ENCODE measurements around the gene LRMDA. TPM values are rescaled to one million over a fixed set of nuclear protein-coding genes. Genes with fewer than 3 reads are reported as not detected.

LRMDA gene
- total and polyA plus RNA-seq, 10 of the 15 experiments (the other 5 are each of a cell fraction or from before 2014, with no cell fraction given): 0.07 to 0.54 (median 0.29) TPM; not detected in 4

DNA sequence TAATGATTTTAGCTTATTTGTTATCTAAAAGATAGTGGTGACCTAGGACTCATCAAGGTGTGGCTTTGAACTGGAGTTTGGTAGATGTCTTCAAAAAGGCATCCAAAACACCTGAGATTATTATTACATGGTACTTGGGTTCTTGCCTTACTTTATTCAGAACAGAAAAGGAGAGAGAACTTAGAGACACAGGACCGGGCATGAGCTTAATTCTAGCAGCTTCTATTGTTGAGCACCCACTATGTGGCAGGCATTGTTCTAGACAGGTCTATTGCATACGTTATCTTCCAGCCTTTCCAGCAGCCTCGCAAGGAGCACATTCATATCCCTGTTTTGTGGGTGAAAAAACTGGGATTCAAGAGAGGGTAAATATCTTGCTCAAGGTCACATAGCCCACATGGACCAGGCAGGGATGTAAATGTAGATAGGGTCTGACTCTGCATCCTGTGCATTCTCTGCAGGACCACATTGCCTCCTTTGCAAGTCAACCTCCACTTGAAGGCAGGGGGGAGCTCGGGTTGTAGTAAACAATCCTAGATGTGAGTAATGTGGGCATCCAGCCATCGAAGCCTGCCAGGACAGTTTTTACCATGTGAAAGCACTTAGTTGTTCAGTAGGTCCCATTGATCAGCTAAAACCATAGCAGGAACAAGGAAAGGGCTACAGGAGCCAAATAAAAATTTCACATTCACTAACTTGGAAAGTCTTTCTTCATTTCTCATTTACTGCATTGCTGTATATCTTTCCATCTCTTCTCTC lies 551.4 kb downstream of the LRMDA start (continued):
- TF ChIP-seq, protein P1, sequence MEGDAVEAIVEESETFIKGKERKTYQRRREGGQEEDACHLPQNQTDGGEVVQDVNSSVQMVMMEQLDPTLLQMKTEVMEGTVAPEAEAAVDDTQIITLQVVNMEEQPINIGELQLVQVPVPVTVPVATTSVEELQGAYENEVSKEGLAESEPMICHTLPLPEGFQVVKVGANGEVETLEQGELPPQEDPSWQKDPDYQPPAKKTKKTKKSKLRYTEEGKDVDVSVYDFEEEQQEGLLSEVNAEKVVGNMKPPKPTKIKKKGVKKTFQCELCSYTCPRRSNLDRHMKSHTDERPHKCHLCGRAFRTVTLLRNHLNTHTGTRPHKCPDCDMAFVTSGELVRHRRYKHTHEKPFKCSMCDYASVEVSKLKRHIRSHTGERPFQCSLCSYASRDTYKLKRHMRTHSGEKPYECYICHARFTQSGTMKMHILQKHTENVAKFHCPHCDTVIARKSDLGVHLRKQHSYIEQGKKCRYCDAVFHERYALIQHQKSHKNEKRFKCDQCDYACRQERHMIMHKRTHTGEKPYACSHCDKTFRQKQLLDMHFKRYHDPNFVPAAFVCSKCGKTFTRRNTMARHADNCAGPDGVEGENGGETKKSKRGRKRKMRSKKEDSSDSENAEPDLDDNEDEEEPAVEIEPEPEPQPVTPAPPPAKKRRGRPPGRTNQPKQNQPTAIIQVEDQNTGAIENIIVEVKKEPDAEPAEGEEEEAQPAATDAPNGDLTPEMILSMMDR (IDR thresholded peaks at IDR 0.05 in 2 of 3, conservative IDR thresholded peaks at IDR 0.05 in 1 of 3; ENCODE audit: control insufficient read depth in 2 of 3, extremely low read depth in 1 of 3, insufficient read depth in 1 of 3, low read depth in 3 of 3, low read length in 3 of 3): no peak
- TF ChIP-seq E4F1 (IDR thresholded peaks at IDR 0.05; ENCODE audit: borderline replicate concordance, partially characterized antibody): no peak

- DNase-seq (ENCODE audit: low read depth, low spot score) (no peak), FAIRE-seq (no peak), ATAC-seq (no peak)
- RAD21 ChIA-PET (ENCODE audit: unreplicated experiment): no interaction called here
- H3K9me3 ChIP-seq (replicated peaks; ENCODE audit: control insufficient read depth, insufficient read depth, low read length): no peaks in the 10 kb centered on the region
- 24% methylated on average over 7 of the region's 7 CpGs for WGBS (ENCODE audit: insufficient coverage, insufficient replicate concordance, low lambda C conversion rate, missing lambda C conversion rate)
- no TSS peak for BruUV-seq (replicated peaks)
- in situ Hi-C loops (cut with MboI) (no loop called here), intact Hi-C loops (cut with micrococcal nuclease; ENCODE audit: unreplicated experiment) (no loop called here)
- no peaks in the 10 kb centered on the region for H3K79me2 ChIP-seq (ENCODE audit: control insufficient read depth, insufficient read depth, low read length)
- H3K27ac ChIP-seq (ENCODE audit: control insufficient read depth, insufficient read depth): no peak overlapping the region
- no peaks in the 10 kb centered on the region for H4K20me1 ChIP-seq (ENCODE audit: control insufficient read depth, insufficient read depth)
- H3K9ac ChIP-seq (ENCODE audit: control insufficient read depth, insufficient read depth, low read length): no peak overlapping the region
- H2AFZ ChIP-seq (ENCODE audit: control insufficient read depth, low read depth, low read length): no peak overlapping the region
- CTCF ChIA-PET: no interaction called here
- no peak overlapping the region for H3K4me2 ChIP-seq (ENCODE audit: control insufficient read depth, insufficient read depth)
- no peaks in the 10 kb centered on the region for H3K4me1 ChIP-seq (ENCODE audit: control insufficient read depth, insufficient read depth, low read length)
- no peaks in the 10 kb centered on the region for H3K27me3 ChIP-seq (replicated peaks in 1 of 2; ENCODE audit: control insufficient read depth in 2 of 2, insufficient read depth in 2 of 2, low read length in 1 of 2)
- H3K36me3 ChIP-seq (ENCODE audit: control insufficient read depth in 2 of 2, insufficient read depth in 2 of 2, low read length in 1 of 2): no peaks in the 10 kb centered on the region
- SMC1A ChIA-PET (ENCODE audit: uncharacterized antibody, unreplicated experiment): interaction anchor here (2.8 kb wide), 1 partner anchor 11 kb away, joined by 8 read pairs; no protein-coding TSS in a partner anchor
- H3K4me3 ChIP-seq: no peak overlapping the region
- POLR2A ChIA-PET: no interaction called here
- TF ChIP-seq RFX5 (IDR thresholded peaks at IDR 0.05; ENCODE audit: low read depth, low read length): no peak
- TF ChIP-seq, protein P2, sequence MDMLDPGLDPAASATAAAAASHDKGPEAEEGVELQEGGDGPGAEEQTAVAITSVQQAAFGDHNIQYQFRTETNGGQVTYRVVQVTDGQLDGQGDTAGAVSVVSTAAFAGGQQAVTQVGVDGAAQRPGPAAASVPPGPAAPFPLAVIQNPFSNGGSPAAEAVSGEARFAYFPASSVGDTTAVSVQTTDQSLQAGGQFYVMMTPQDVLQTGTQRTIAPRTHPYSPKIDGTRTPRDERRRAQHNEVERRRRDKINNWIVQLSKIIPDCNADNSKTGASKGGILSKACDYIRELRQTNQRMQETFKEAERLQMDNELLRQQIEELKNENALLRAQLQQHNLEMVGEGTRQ (IDR thresholded peaks at IDR 0.05; ENCODE audit: borderline replicate concordance, low read depth, low read length): no peak
- TF ChIP-seq RCOR1 (conservative IDR thresholded peaks at IDR 0.05; ENCODE audit: low read depth, low read length): no peak
- TF ChIP-seq HDAC6 (IDR thresholded peaks at IDR 0.05; ENCODE audit: unreplicated experiment): no peak
- TF ChIP-seq FOXM1 (IDR thresholded peaks at IDR 0.05; ENCODE audit: low read depth, low read length): no peak
- no peak for TF ChIP-seq NR2C1 (IDR thresholded peaks at IDR 0.05)
- no peak for TF ChIP-seq KDM1A (IDR thresholded peaks at IDR 0.05; ENCODE audit: borderline replicate concordance)
- TF ChIP-seq CBX3 (IDR thresholded peaks at IDR 0.05; ENCODE audit: borderline replicate concordance, low read depth): no peak
- no peak for TF ChIP-seq CHD1 (IDR thresholded peaks at IDR 0.05; ENCODE audit: low read depth, low read length)
- TF ChIP-seq DPF2 (IDR thresholded peaks at IDR 0.05): no peak
- no peak for TF ChIP-seq E4F1 (IDR thresholded peaks at IDR 0.05; ENCODE audit: borderline replicate concordance, partially characterized antibody)
- no peak for TF ChIP-seq CBX5 (IDR thresholded peaks at IDR 0.05; ENCODE audit: low read depth)
These were observed 552.6 kb downstream of the LRMDA start for GRCh38 chr10:75984067-75984466.

All from GM12878 (cell line).